ENCODE measurements around the gene OAS2.
"Not testable (repeated sequence)": the region's sequence is repeated elsewhere in the genome, so short reads cannot be mapped to it uniquely, and the experiment has no call there.

Gene OAS2

DNA sequence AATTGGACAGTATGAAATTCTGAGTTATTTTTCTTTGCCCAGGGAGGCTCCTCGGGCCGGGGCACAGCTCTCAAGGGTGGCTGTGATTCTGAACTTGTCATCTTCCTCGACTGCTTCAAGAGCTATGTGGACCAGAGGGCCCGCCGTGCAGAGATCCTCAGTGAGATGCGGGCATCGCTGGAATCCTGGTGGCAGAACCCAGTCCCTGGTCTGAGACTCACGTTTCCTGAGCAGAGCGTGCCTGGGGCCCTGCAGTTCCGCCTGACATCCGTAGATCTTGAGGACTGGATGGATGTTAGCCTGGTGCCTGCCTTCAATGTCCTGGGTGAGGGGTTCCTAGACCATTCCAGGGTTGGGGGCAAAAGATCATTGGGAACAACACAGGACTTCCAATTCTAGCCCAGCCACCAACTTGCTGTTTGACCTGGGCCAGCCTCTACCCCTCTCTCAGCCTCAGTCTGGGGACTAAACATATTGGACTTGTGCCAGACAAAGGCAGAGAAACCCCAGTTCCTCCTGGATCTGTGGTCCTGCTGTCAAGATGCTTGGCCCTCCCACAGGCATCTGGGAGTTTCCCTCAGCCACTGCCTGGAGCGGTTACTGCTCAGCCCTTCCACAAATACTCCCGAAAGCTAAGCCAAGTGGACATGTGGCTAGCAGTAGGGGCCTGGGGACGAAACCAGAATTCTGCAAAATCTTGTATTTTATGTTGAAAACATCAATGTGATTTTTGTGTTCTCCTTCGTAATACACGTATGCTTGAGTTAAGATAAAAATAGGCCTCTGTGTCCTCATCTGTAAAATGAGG lies 36.6 kb upstream of the OAS2 start:
- Histone ChIP-seq H3K4me1 (ENCODE audit: insufficient read depth, low read length) (peaks cover 2% of the 10 kb centered on the region), H2AFZ (ENCODE audit: low read depth, low read length) (no peak overlapping the region), H3K4me3 (ENCODE audit: low read length) (no peak overlapping the region), H3K36me3 (ENCODE audit: insufficient read depth, low read length) (no peaks in the 10 kb centered on the region), H3K9me3 (ENCODE audit: low read length) (no peaks in the 10 kb centered on the region), H3K27me3 (ENCODE audit: insufficient read depth, low read length) (peaks cover 25% of the 10 kb centered on the region)

DNA sequence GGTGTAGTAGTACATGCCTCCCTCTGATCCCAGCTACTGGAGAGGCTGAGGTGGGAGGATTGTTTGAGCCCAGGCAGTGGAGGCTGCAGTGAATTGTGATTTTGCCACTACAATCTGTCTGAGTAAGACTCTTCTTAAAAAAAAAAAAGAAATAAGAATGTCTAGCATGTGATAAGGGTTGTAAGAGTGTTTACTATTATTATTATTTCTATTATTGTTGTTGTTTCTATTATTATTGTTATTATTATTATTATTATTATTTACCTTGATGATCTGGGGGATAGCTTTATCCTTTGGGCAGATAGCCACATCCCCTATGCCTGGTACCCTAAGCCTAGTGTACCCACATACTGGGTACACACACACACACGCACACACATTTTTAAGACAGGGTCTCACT lies 35.7 kb upstream of the OAS2 start:
- Histone ChIP-seq H2AFZ (ENCODE audit: low read depth, low read length) (no peak overlapping the region), H3K27me3 (ENCODE audit: insufficient read depth, low read length) (peaks cover 19% of the 10 kb centered on the region)

DNA sequence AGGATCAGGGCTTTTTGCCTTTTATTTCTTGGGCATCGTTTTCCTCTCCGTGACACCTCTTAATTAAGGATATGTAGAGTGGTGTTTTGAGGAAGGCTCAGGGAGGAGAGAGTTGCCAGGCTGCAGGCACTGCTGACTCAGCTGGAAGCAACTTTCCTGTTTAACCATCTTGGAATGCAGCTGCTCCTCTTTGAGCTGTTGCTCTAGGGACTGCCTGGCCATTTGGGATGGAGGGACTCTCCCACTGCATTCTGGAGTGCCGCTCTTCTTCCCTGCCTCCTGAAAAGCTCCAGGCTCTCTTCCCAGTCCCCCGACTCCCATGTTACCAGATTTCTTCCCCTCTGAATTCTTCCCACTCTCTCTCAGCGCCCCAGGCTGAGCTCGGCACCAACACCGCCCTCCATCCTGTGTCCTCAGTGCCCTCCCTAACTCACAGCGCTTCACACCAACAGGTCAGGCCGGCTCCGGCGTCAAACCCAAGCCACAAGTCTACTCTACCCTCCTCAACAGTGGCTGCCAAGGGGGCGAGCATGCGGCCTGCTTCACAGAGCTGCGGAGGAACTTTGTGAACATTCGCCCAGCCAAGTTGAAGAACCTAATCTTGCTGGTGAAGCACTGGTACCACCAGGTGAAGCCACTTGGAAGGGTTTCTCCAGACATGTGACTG lies 34.2 kb upstream of the OAS2 start:
- Histone ChIP-seq H3K36me3 (ENCODE audit: insufficient read depth, low read length) (no peaks in the 10 kb centered on the region), H2AFZ (ENCODE audit: low read depth, low read length) (no peak overlapping the region), H3K4me1 (ENCODE audit: insufficient read depth, low read length) (no peaks in the 10 kb centered on the region), H3K9me3 (ENCODE audit: low read length) (no peaks in the 10 kb centered on the region), H3K27me3 (ENCODE audit: insufficient read depth, low read length) (peaks cover 4% of the 10 kb centered on the region), H3K4me3 (ENCODE audit: low read length) (no peak overlapping the region)

More for the DNA sequence above, 35.7 kb upstream of the OAS2 start:
- no peaks in the 10 kb centered on the region for H3K9me3 ChIP-seq (ENCODE audit: low read length)
- H3K4me3 ChIP-seq (ENCODE audit: low read length): no peak overlapping the region
- H3K4me1 ChIP-seq (ENCODE audit: insufficient read depth, low read length): peaks cover 2% of the 10 kb centered on the region
- H3K36me3 ChIP-seq (ENCODE audit: insufficient read depth, low read length): no peaks in the 10 kb centered on the region

DNA sequence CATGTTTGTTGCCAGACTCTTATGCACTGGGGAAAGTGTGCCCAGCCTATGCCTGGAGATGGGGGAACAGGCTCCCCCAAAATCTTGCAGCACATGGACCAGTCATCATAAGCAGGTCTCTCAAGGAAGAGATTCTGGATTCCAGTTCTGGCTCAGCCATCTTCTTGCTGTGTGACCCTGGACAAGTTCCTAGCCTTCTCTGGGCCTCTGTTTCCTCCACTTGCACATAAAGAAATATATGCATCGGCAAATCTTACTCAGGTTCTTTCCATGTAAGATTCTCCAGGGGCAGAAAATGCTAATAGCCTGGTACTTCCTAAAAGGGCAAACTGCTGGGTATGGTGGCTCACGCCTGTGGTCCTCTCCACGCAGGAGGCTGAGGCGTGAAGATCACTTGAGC lies 32.8 kb upstream of the OAS2 start:
- Histone ChIP-seq H3K9me3 (ENCODE audit: low read length) (no peaks in the 10 kb centered on the region), H3K36me3 (ENCODE audit: insufficient read depth, low read length) (no peaks in the 10 kb centered on the region), H3K27me3 (ENCODE audit: insufficient read depth, low read length) (no peaks in the 10 kb centered on the region), H2AFZ (ENCODE audit: low read depth, low read length) (no peak overlapping the region), H3K4me3 (ENCODE audit: low read length) (no peak overlapping the region), H3K4me1 (ENCODE audit: insufficient read depth, low read length) (no peaks in the 10 kb centered on the region)

DNA sequence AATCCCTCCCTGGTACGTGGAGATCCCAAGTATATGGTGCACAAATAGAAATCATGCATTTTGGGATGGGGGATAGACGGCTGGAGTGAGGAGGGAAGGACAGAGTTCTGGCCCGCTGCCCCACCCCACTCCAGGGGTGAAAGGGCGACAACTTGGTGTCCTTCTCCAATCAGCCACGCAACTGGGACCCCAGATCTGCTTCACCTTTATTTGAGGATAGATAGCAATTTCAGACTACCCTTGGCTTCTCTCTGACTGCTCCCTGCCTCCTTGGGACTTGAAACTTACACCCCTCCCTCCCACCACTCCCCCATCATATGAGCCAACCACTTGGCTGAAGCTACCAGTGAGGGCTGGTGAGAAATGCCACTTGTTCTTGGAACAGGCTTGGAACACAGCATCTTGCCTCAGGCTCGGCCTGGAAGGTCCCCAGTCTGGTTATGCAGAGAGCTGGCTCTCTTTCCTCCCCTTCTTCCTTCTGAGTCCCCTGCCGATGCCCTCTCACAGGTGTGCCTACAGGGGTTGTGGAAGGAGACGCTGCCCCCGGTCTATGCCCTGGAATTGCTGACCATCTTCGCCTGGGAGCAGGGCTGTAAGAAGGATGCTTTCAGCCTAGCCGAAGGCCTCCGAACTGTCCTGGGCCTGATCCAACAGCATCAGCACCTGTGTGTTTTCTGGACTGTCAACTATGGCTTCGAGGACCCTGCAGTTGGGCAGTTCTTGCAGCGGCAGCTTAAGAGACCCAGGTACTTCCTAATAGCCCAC lies 31.9 kb upstream of the OAS2 start:
- H3K4me1 ChIP-seq (ENCODE audit: insufficient read depth, low read length): no peaks in the 10 kb centered on the region
- no peak overlapping the region for H3K4me3 ChIP-seq (ENCODE audit: low read length)
- no peaks in the 10 kb centered on the region for H3K9me3 ChIP-seq (ENCODE audit: low read length)
- H2AFZ ChIP-seq (ENCODE audit: low read depth, low read length): no peak overlapping the region
- H3K36me3 ChIP-seq (ENCODE audit: insufficient read depth, low read length): no peaks in the 10 kb centered on the region
- H3K27me3 ChIP-seq (ENCODE audit: insufficient read depth, low read length): no peaks in the 10 kb centered on the region

DNA sequence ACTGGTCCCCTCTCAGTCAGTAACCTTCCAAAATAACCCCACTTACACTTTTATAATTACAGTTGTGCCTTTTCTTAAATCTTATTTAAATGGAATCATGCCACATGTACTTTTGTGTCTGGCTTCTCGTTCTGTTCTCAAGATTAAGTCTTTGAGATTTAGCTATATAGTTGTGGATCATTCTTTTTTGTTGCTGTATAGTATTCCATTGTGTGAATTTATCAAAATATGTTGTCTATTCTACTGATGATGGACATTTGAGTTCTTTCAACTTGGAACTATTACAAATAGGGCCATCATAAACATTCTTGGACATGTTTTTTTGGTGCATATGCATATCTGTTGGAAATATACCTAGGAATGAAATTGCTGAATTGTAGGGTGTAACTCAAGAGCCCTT lies 31.0 kb upstream of the OAS2 start:
- H3K4me1 ChIP-seq (ENCODE audit: insufficient read depth, low read length): no peaks in the 10 kb centered on the region
- H3K36me3 ChIP-seq (ENCODE audit: insufficient read depth, low read length): no peaks in the 10 kb centered on the region
- H3K4me3 ChIP-seq (ENCODE audit: low read length): no peak overlapping the region
- no peaks in the 10 kb centered on the region for H3K27me3 ChIP-seq (ENCODE audit: insufficient read depth, low read length)
- no peaks in the 10 kb centered on the region for H3K9me3 ChIP-seq (ENCODE audit: low read length)
- H2AFZ ChIP-seq (ENCODE audit: low read depth, low read length): no peak overlapping the region

DNA sequence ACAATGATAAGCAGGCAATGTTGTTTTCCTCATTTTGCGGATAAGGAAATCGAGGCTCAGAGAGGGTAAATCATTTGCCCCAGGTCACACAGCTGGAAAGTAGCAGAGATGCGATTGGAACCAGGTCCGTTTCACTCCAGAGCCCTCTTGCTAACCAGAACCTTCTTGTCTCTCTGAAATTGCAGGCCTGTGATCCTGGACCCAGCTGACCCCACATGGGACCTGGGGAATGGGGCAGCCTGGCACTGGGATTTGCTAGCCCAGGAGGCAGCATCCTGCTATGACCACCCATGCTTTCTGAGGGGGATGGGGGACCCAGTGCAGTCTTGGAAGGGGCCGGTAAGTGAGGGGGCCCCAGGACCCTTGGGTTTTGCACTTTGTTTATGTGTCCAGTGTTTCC lies 30.6 kb upstream of the OAS2 start:
- Histone ChIP-seq H3K9me3 (ENCODE audit: low read length) (no peaks in the 10 kb centered on the region), H2AFZ (ENCODE audit: low read depth, low read length) (no peak overlapping the region), H3K4me1 (ENCODE audit: insufficient read depth, low read length) (no peaks in the 10 kb centered on the region), H3K36me3 (ENCODE audit: insufficient read depth, low read length) (no peaks in the 10 kb centered on the region), H3K27me3 (ENCODE audit: insufficient read depth, low read length) (no peaks in the 10 kb centered on the region), H3K4me3 (ENCODE audit: low read length) (no peak overlapping the region)

DNA sequence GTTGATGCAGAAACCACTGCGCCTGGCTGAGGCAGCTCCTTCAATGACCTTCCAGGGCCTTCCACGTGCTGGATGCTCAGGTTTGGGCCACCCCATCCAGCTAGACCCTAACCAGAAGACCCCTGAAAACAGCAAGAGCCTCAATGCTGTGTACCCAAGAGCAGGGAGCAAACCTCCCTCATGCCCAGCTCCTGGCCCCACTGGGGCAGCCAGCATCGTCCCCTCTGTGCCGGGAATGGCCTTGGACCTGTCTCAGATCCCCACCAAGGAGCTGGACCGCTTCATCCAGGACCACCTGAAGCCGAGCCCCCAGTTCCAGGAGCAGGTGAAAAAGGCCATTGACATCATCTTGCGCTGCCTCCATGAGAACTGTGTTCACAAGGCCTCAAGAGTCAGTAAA lies 29.5 kb upstream of the OAS2 start:
- Histone ChIP-seq H3K27me3 (ENCODE audit: insufficient read depth, low read length) (no peaks in the 10 kb centered on the region), H3K9me3 (ENCODE audit: low read length) (no peaks in the 10 kb centered on the region), H3K36me3 (ENCODE audit: insufficient read depth, low read length) (no peaks in the 10 kb centered on the region), H3K4me3 (ENCODE audit: low read length) (no peak overlapping the region), H2AFZ (ENCODE audit: low read depth, low read length) (no peak overlapping the region), H3K4me1 (ENCODE audit: insufficient read depth, low read length) (no peaks in the 10 kb centered on the region)

DNA sequence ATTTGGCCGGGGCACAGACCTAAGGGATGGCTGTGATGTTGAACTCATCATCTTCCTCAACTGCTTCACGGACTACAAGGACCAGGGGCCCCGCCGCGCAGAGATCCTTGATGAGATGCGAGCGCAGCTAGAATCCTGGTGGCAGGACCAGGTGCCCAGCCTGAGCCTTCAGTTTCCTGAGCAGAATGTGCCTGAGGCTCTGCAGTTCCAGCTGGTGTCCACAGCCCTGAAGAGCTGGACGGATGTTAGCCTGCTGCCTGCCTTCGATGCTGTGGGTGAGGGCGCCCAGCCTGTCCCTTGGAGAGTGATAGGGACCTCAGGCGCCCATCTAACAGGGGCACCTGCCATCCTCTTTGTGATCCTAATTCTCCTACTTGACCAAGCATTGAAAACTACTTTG lies 27.6 kb upstream of the OAS2 start:
- no peak overlapping the region for H2AFZ ChIP-seq (ENCODE audit: low read depth, low read length)
- no peak overlapping the region for H3K4me3 ChIP-seq (ENCODE audit: low read length)
- H3K4me1 ChIP-seq (ENCODE audit: insufficient read depth, low read length): no peaks in the 10 kb centered on the region
- no peaks in the 10 kb centered on the region for H3K36me3 ChIP-seq (ENCODE audit: insufficient read depth, low read length)
- no peaks in the 10 kb centered on the region for H3K27me3 ChIP-seq (ENCODE audit: insufficient read depth, low read length)
- no peaks in the 10 kb centered on the region for H3K9me3 ChIP-seq (ENCODE audit: low read length)

DNA sequence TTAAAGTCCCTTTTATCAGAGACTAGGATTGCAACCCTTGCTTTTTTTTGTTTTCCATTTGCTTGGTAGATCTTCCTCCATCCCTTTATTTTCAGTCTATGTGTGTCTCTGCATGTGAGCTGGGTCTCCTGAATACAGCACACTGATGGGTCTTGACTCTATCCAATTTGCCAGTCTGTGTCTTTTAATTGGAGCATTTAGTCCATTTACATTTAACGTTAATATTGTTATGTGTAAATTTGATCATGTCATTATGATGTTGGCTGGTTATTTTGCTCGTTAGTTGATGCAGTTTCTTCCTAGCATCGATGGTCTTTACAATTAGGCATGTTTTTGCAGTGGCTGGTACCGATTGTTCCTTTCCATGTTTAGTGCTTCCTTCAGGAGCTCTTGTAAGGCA lies 21.2 kb upstream of the OAS2 start:
- not testable (repeated sequence) for H2AFZ ChIP-seq (ENCODE audit: low read depth, low read length); H3K4me1 ChIP-seq (ENCODE audit: insufficient read depth, low read length); H3K36me3 ChIP-seq (ENCODE audit: insufficient read depth, low read length); H3K4me3 ChIP-seq (ENCODE audit: low read length); H3K9me3 ChIP-seq (ENCODE audit: low read length); H3K27me3 ChIP-seq (ENCODE audit: insufficient read depth, low read length)

DNA sequence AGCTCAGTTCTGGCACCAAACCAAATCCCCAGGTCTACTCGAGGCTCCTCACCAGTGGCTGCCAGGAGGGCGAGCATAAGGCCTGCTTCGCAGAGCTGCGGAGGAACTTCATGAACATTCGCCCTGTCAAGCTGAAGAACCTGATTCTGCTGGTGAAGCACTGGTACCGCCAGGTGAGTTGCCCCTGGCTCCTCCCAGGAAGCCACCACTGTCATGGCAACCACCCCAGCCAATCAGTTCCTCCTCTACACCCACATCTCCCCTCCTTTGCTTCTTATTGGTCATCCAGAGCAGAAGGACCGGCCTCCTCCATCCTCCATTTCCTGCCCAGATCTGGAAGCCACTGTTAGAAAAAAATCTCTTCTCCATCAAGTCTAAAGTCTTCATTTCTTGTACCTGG lies 17.2 kb upstream of the OAS2 start:
- Histone ChIP-seq H3K36me3 (ENCODE audit: insufficient read depth, low read length) (no peaks in the 10 kb centered on the region), H3K4me1 (ENCODE audit: insufficient read depth, low read length) (no peaks in the 10 kb centered on the region), H2AFZ (ENCODE audit: low read depth, low read length) (no peak overlapping the region), H3K4me3 (ENCODE audit: low read length) (no peak overlapping the region), H3K27me3 (ENCODE audit: insufficient read depth, low read length) (no peaks in the 10 kb centered on the region), H3K9me3 (ENCODE audit: low read length) (peaks cover 1% of the 10 kb centered on the region)

DNA sequence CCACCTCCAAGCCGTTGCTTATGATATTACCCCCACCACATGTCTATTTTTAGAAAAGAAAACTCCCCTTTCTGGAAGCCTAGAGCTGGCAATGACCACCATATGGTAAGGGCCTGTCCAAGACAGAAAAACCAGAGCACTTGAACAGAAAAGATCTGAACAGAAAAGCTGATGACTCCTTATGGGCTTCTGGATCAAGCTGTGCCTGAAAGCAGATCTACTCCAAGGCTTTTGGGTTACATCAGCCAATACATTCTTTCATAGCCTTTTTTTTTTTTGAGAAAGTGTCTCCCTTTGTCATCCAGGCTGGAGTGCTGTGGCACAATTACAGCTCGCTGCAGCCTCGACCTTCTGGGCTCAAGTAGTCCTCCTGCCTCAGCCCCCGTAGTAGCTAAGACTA lies 16.8 kb upstream of the OAS2 start:
- Histone ChIP-seq H2AFZ (ENCODE audit: low read depth, low read length) (no peak overlapping the region), H3K36me3 (ENCODE audit: insufficient read depth, low read length) (no peaks in the 10 kb centered on the region), H3K4me1 (ENCODE audit: insufficient read depth, low read length) (no peaks in the 10 kb centered on the region), H3K4me3 (ENCODE audit: low read length) (no peak overlapping the region), H3K9me3 (ENCODE audit: low read length) (peaks cover 1% of the 10 kb centered on the region), H3K27me3 (ENCODE audit: insufficient read depth, low read length) (no peaks in the 10 kb centered on the region)

DNA sequence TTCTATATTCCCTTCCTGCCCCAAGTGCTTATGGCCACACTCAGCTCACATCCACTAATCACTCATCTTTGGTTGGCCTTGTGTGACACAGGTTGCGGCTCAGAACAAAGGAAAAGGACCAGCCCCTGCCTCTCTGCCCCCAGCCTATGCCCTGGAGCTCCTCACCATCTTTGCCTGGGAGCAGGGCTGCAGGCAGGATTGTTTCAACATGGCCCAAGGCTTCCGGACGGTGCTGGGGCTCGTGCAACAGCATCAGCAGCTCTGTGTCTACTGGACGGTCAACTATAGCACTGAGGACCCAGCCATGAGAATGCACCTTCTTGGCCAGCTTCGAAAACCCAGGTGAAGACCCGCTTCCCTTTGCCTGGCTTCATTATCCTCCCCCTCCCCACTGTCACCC lies 15.8 kb upstream of the OAS2 start:
- Histone ChIP-seq H3K36me3 (ENCODE audit: insufficient read depth, low read length) (no peaks in the 10 kb centered on the region), H3K4me1 (ENCODE audit: insufficient read depth, low read length) (no peaks in the 10 kb centered on the region), H2AFZ (ENCODE audit: low read depth, low read length) (no peak overlapping the region), H3K27me3 (ENCODE audit: insufficient read depth, low read length) (no peaks in the 10 kb centered on the region), H3K4me3 (ENCODE audit: low read length) (no peak overlapping the region), H3K9me3 (ENCODE audit: low read length) (peaks cover 1% of the 10 kb centered on the region)

Data from neuron (in vitro differentiated cells).